Upper lobe of right lung (tissue), 1 donor: ENCODE measurements around the gene CADPS. TPM values are rescaled to one million over a fixed set of nuclear protein-coding genes. Genes with fewer than 3 reads are reported as not detected.

Source experiments
- ATAC-seq: fragments of 200-7000 bp; cut with Tn5 transposase; one replicate; pipeline ENCODE4 v1.9.1; 2020; ENCODE audit warnings: mild to moderate bottlenecking, moderate library complexity
- DNase-seq: peaks from one replicate; pipeline ENCODE4 v3.0.0-alpha.2; 2020
- H3K27ac ChIP-seq: fragments of 200-600 bp; one replicate; pipeline ENCODE4 v1.8.0; 2022
- H3K27me3 ChIP-seq: fragments of 200-600 bp; one replicate; pipeline ENCODE4 v1.8.0; 2022; ENCODE audit warnings: mild to moderate bottlenecking
- H3K36me3 ChIP-seq: fragments of 200-600 bp; one replicate; pipeline ENCODE4 v1.8.0; 2022
- H3K4me1 ChIP-seq: fragments of 200-600 bp; one replicate; pipeline ENCODE4 v1.8.0; 2022
- H3K4me3 ChIP-seq: fragments of 200-600 bp; one replicate; pipeline ENCODE4 v1.8.0; 2022; ENCODE audit warnings: mild to moderate bottlenecking
- H3K9me3 ChIP-seq: fragments of 200-600 bp; one replicate; pipeline ENCODE4 v1.8.0; 2022
- CTCF ChIP-seq: fragments of 200-600 bp; IDR thresholded peaks from one replicate; pipeline ENCODE4 v1.8.0; 2022; ENCODE audit warnings: antibody characterized with exemption
- intact Hi-C: fragments of 100-400 bp; cut with DNase I; formaldehyde crosslinking; loops from one replicate; pipeline ENCODE4 v1.11.0; 2022
- total RNA-seq: library from RNA; stranded (reverse); fragmentation: NEBNext Ultra II Directional; extraction: Animal tissue kit (Norgen Biotek cat#: 25700); gene quantifications from one replicate; pipeline ENCODE4 v1.2.1, GENCODE V29; 2021
- donor health status: DM: no; HTN: yes; CAD: no; lungs with severe emphysema.

The CADPS gene
- total RNA-seq, 1 donor from 2014 or later: 1.1 TPM

GRCh38 chr3:62571916-62572315 is 303.3 kb downstream of the CADPS start:
- no peak for ATAC-seq
- TF ChIP-seq CTCF: no peak

GRCh38 chr3:62570888-62571287 is 304.3 kb downstream of the CADPS start:
- no peaks in the 10 kb centered on the region for H3K9me3 ChIP-seq

More at GRCh38 chr3:62571916-62572315, 303.3 kb downstream of the CADPS start:
- peaks cover 4% of the 10 kb centered on the region for H3K4me1 ChIP-seq
- H3K4me3 ChIP-seq: no peak overlapping the region
- H3K9me3 ChIP-seq: no peaks in the 10 kb centered on the region
- H3K36me3 ChIP-seq: no peaks in the 10 kb centered on the region
- intact Hi-C loops: no loop called here
- DNase-seq: no peak
- H3K27me3 ChIP-seq: no peaks in the 10 kb centered on the region
- no peak overlapping the region for H3K27ac ChIP-seq

GRCh38 chr3:62569609-62570008 is 305.6 kb downstream of the CADPS start:
- TF ChIP-seq CTCF: no peak
- peaks cover 6% of the 10 kb centered on the region for H3K4me1 ChIP-seq
- intact Hi-C loops: no loop called here
- ATAC-seq: no peak
- H3K27me3 ChIP-seq: no peaks in the 10 kb centered on the region
- no peak for DNase-seq
- no peaks in the 10 kb centered on the region for H3K36me3 ChIP-seq
- H3K27ac ChIP-seq: no peak overlapping the region
- no peak overlapping the region for H3K4me3 ChIP-seq
- no peaks in the 10 kb centered on the region for H3K9me3 ChIP-seq

More at GRCh38 chr3:62570888-62571287, 304.3 kb downstream of the CADPS start:
- no peak for TF ChIP-seq CTCF
- Histone ChIP-seq H3K36me3 (no peaks in the 10 kb centered on the region), H3K4me1 (peaks cover 6% of the 10 kb centered on the region), H3K4me3 (no peak overlapping the region), H3K27ac (no peak overlapping the region), H3K27me3 (no peaks in the 10 kb centered on the region)
- DNase-seq (no peak), ATAC-seq (no peak)
- intact Hi-C loops: no loop called here

GRCh38 chr3:62567097-62568021 is 307.9 kb downstream of the CADPS start:
- peak overlapping the region; percentile 58 for H3K27ac ChIP-seq
- no peaks in the 10 kb centered on the region for H3K27me3 ChIP-seq
- intact Hi-C loops: no loop called here
- no peak for TF ChIP-seq CTCF
- H3K36me3 ChIP-seq: no peaks in the 10 kb centered on the region
- H3K9me3 ChIP-seq: no peaks in the 10 kb centered on the region
- peak; percentile 87 for ATAC-seq
- DNase-seq: peak; percentile 69
- H3K4me1 ChIP-seq: peaks cover 6% of the 10 kb centered on the region
- no peak overlapping the region for H3K4me3 ChIP-seq

GRCh38 chr3:62566022-62566557 is 309.1 kb downstream of the CADPS start:
- Histone ChIP-seq H3K4me3 (no peak overlapping the region), H3K27ac (no peak overlapping the region), H3K9me3 (no peaks in the 10 kb centered on the region), H3K4me1 (peaks cover 6% of the 10 kb centered on the region), H3K27me3 (no peaks in the 10 kb centered on the region), H3K36me3 (no peaks in the 10 kb centered on the region)
- no peak for TF ChIP-seq CTCF
- no peak for ATAC-seq
- intact Hi-C loops: no loop called here
- DNase-seq: no peak
